ENCODE data around the gene EXOC6B. TPM values are rescaled to one million over a fixed set of nuclear protein-coding genes. Genes with fewer than 3 reads are reported as not detected.

The EXOC6B gene
- total and polyA plus RNA-seq, 2 of the 8 experiments (the other 6 are each of a cell fraction or from before 2014, with no cell fraction given), result 13.5 to 33.0 TPM

- WGBS, 2 experiments (ENCODE audit: extremely low coverage in 1 of 2, insufficient coverage in 1 of 2, insufficient read length in 1 of 2, insufficient replicate concordance in 2 of 2, low coverage in 1 of 2, low lambda C conversion rate in 2 of 2, missing lambda C conversion rate in 1 of 2), result 85% methylated on average over 1 of the region's 1 CpG; no CpG with 5 or more reads in 1 of the 2 experiments
- Histone ChIP-seq H3K27ac (ENCODE audit: low read depth, low read length) (no peak overlapping the region), H3K23me2 (ENCODE audit: low read depth, low read length) (no peaks in the 10 kb centered on the region), H4K8ac (ENCODE audit: extremely low read depth, insufficient read depth, low read length) (no peak overlapping the region), H3K23ac (ENCODE audit: insufficient read length) (no peak overlapping the region), H3K56ac (replicated peaks; ENCODE audit: insufficient read length, low read depth, low read length) (no peak overlapping the region), H2BK120ac (replicated peaks; ENCODE audit: low read depth, low read length) (no peak overlapping the region), H3K4me1 (replicated peaks in 1 of 4; ENCODE audit: control insufficient read depth in 3 of 4, insufficient read depth in 4 of 4, low read length in 3 of 4) (no peaks in the 10 kb centered on the region), H2BK5ac (ENCODE audit: low read depth, low read length) (no peak overlapping the region), H3K79me2 (ENCODE audit: control insufficient read depth in 1 of 2, insufficient read depth in 2 of 2, low read length in 2 of 2) (no peaks in the 10 kb centered on the region), H2BK20ac (ENCODE audit: low read length) (no peak overlapping the region), H4K20me1 (replicated peaks in 1 of 2; ENCODE audit: control insufficient read depth in 1 of 2, insufficient read depth in 2 of 2, low read length in 2 of 2) (no peaks in the 10 kb centered on the region), H4K91ac (replicated peaks; ENCODE audit: insufficient read length, low read length) (no peak overlapping the region), H2AFZ (ENCODE audit: low read length) (no peak overlapping the region), H4K5ac (ENCODE audit: insufficient read length, low read depth, low read length) (no peak overlapping the region), H2BK12ac (ENCODE audit: low read depth, low read length) (no peak overlapping the region), H3K9ac (replicated peaks in 1 of 4; ENCODE audit: extremely low read depth in 1 of 4, low read depth in 3 of 4, low read length in 3 of 4) (no peak overlapping the region), H3K14ac (ENCODE audit: insufficient read length) (no peak overlapping the region), H3K4me3 (ENCODE audit: extremely low read depth in 1 of 4, insufficient read depth in 2 of 4, low read depth in 3 of 4, low read length in 4 of 4) (no peak overlapping the region), H3K4ac (replicated peaks; ENCODE audit: insufficient read length, low read depth, low read length) (no peak overlapping the region), H3K18ac (ENCODE audit: extremely low read depth, low read length) (no peak overlapping the region), H2BK15ac (ENCODE audit: low read length) (no peak overlapping the region), H3K36me3 (ENCODE audit: control insufficient read depth in 2 of 4, insufficient read depth in 4 of 4, low read length in 3 of 4) (no peaks in the 10 kb centered on the region; a peak in 2 of 8 replicates), H2AK5ac (ENCODE audit: low read depth, low read length) (no peak overlapping the region), H3K9me3 (ENCODE audit: insufficient read depth in 2 of 2, low read depth in 1 of 2, low read length in 1 of 2) (peaks cover 6 to 12% of the 10 kb centered on the region in 2 experiments; a peak in 3 of 4 replicates), H3K4me2 (ENCODE audit: insufficient read depth in 1 of 2, low read depth in 2 of 2, low read length in 2 of 2) (no peak overlapping the region), H3K79me1 (ENCODE audit: low read depth, low read length) (no peaks in the 10 kb centered on the region), H3K27me3 (replicated peaks in 1 of 4; ENCODE audit: control insufficient read depth in 3 of 4, extremely low read depth in 1 of 4, insufficient read depth in 3 of 4, low read length in 3 of 4) (no peaks in the 10 kb centered on the region)
- POLR2A ChIA-PET (ENCODE audit: partially characterized antibody), result no interaction called here
- DNase-seq (ENCODE audit: low read depth in 1 of 2, low spot score in 2 of 2) (no peak), FAIRE-seq (no peak)
- CTCF ChIA-PET (ENCODE audit: partially characterized antibody), result no interaction called here
- no peak for TF ChIP-seq TBP (IDR thresholded peaks at IDR 0.05; ENCODE audit: low read depth, low read length)
- no peak for TF ChIP-seq SIX5 (IDR thresholded peaks at IDR 0.05; ENCODE audit: low read depth, low read length)
- TF ChIP-seq, protein P1, sequence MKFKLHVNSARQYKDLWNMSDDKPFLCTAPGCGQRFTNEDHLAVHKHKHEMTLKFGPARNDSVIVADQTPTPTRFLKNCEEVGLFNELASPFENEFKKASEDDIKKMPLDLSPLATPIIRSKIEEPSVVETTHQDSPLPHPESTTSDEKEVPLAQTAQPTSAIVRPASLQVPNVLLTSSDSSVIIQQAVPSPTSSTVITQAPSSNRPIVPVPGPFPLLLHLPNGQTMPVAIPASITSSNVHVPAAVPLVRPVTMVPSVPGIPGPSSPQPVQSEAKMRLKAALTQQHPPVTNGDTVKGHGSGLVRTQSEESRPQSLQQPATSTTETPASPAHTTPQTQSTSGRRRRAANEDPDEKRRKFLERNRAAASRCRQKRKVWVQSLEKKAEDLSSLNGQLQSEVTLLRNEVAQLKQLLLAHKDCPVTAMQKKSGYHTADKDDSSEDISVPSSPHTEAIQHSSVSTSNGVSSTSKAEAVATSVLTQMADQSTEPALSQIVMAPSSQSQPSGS (IDR thresholded peaks at IDR 0.05; ENCODE audit: low read length), result no peak
- no peak for TF ChIP-seq CBX8 (IDR thresholded peaks at IDR 0.05; ENCODE audit: borderline replicate concordance, low read depth, low read length)
- TF ChIP-seq YY1 (IDR thresholded peaks at IDR 0.05; ENCODE audit: low read depth, low read length), result no peak
- no peak for TF ChIP-seq RAD21 (IDR thresholded peaks at IDR 0.05 in 1 of 2, conservative IDR thresholded peaks at IDR 0.05 in 1 of 2; ENCODE audit: low read depth in 2 of 2, low read length in 2 of 2)
- no peak for TF ChIP-seq TEAD4 (IDR thresholded peaks at IDR 0.05; ENCODE audit: low read depth, low read length)
Measured at GRCh38 chr2:72395096-72395495, 430.7 kb downstream of the EXOC6B start.
